Ovary (tissue), 3 donors: ENCODE data around the gene RAPGEF4.

Experiments used
- CTCF ChIP-seq, 3 donors: fragments of 450-650 bp in 2 of 3; fragments of 200-600 bp in 1 of 3; IDR thresholded peaks; one replicate each; pipeline versions ENCODE4 v1.5.1 to v1.8.0; 2016 to 2022; ENCODE audit warnings: antibody characterized with exemption in 3 of 3, mild to moderate bottlenecking in 1 of 3
- POLR2A ChIP-seq: fragments of 450-650 bp; IDR thresholded peaks from one replicate; pipeline ENCODE4 v1.6.1; 2017; ENCODE audit warnings: antibody characterized with exemption, mild to moderate bottlenecking, moderate library complexity
- donor health status: DM: no; HTN: no; CAD: no.

GRCh38 chr2:172698041-172698863, 37.4 kb upstream of the RAPGEF4 start:
- no peak for TF ChIP-seq CTCF (IDR thresholded peaks at IDR 0.05)
- TF ChIP-seq POLR2A, result no peak
